Thyroid gland (tissue), 4 donors: ENCODE data around the gene INO80E.

ENCODE experiments used
- CTCF ChIP-seq, 6 experiments: fragments of 200-600 bp in 3 of 6; fragments of 450-650 bp in 3 of 6; sonication (generic) in 3 of 6; IDR thresholded peaks; one replicate each; pipeline ENCODE4 v1.5.1; 2016 to 2019; ENCODE audit warnings: antibody characterized with exemption in 6 of 6, mild to moderate bottlenecking in 2 of 6, inconsistent platforms in 1 of 6, moderate library complexity in 1 of 6
- POLR2A ChIP-seq, 2 donors: fragments of 450-650 bp; IDR thresholded peaks; one replicate each; pipeline ENCODE4 v1.6.1; 2017; ENCODE audit warnings: antibody characterized with exemption in 2 of 2, mild to moderate bottlenecking in 2 of 2, moderate library complexity in 1 of 2

- no peak for TF ChIP-seq CTCF (IDR thresholded peaks at IDR 0.05)
- TF ChIP-seq POLR2A (IDR thresholded peaks at IDR 0.05): no peak
Observed at GRCh38 chr16:30046588-30046987, 50.5 kb downstream of the INO80E start.
